ENCODE results near the gene LRRC3B.
"Not testable (repeated sequence)": the region's sequence is repeated elsewhere in the genome, so short reads cannot be mapped to it uniquely, and the experiment has no call there.

The LRRC3B gene, protein sequence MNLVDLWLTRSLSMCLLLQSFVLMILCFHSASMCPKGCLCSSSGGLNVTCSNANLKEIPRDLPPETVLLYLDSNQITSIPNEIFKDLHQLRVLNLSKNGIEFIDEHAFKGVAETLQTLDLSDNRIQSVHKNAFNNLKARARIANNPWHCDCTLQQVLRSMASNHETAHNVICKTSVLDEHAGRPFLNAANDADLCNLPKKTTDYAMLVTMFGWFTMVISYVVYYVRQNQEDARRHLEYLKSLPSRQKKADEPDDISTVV

DNA sequence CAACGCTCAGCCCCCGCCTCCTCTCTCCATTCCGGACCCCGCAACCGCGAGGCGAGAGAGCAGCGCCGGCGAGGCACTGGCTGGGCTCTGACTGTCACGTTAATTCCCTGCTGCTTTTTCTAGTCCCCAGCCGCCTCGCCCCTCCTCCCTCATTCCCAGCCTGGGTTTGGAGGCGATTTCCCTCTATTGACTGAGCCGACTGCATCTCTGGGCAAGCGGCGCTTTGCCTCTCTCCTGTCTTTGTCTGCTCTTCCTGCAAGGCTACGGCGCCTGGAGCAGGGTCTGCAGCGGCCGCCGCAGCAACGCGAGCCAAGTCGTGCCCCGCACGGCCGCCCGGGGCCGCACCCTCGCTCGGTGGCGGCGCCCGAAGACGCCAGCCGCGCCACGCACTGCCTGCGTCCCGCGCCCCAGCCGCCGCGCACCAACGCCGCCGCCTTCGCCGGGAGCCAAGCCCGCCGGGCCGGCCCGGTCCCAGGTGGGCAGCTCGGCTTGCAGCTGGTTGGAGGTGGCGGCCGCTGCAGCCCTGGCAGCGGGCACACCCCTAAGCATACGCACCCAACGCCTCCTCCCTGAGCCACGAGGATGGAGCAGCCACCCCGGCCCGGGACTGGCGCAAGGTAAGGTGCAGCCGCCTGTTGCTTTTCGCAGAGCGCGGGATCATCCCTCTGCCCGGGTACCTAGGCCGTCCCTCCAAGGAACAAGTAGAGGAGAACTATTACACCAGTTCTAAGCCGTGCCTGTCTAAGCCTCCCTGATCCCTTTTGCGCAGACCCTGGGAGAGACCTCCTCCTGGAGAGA lies at the start of gene LRRC3B:
LRRC3B (plus strand) TSS at position 152 of the 798 bp plus-strand sequence. CDS start 86,901 bp downstream, outside the sequence.
- DNase-seq: no peak

DNA sequence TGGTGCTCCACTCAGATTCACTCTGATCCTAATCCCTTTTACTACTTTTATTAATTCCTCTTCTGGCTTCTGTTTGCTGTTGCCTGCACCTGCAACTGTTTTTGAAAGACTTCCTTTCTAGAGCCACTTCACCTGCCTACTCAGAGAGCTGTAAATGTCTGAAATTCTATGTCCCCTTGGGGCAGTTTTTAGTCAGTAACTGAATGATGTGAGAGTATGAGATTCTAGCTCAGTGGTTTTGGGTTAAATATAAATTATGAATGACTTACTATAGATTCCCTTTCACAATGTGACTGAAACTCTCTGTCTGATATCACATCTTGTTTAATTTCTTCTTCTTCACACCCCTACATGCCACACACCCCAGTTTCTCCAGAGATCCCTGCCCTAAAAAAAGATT lies 47.8 kb upstream of the LRRC3B start:
- DNase-seq: no peak

DNA sequence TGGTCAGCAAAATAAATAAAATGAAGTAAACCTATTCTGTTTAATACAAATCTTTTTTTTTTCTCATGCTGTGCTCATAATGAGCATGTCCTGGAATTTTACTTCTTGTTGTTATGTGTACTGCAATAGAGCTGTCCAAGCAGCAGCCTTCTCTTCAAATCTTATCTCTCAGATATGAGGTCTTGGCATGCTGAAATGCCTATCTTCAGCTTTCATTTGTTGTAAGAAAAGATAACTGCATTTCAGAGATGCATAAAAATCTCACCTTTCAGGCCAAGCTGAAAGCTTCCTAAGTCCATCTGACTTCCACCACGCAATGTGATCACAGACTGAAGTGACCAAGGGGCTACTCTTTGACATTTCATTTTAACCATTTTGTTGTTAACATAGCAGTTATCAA lies 43.5 kb upstream of the LRRC3B start:
- no peak for DNase-seq

DNA sequence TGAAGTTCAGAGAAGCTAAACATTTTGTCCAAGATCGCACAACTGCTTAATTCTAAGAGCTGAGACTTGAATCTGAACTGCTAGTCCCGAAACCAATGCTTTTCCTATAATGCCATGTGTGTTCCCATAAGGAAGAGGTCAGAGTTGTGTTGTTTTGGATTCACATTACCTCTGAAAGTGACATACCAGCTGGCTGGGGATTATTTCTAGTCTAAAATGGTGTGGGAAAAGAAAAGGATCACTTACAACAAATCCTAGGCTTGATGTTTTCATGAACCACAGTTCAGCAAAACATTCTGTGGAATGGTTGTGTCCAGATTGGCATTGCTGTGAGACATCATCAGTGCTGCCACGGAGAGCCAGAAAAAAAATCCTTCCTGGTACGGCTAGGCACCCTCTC lies 35.0 kb upstream of the LRRC3B start:
- no peak for DNase-seq

DNA sequence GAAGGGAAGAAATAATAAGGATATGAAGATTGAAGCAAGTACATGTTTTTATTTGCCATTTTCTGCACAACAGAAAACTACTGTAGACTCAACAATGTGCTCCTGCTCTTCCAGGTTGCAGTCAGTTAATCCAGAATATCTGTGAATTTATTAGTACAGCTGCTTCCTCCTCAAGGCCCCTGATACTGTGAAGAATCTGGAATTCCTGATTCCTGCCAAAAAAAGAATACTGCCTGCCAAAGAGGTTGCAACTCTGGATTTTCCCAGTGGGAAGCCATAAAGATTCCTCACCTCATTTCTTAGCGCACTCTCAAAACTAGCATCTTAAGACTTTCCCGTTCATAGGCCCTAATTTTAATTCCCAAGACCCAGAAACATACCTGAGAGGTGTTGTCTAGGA lies 33.6 kb upstream of the LRRC3B start:
- no peak for DNase-seq

DNA sequence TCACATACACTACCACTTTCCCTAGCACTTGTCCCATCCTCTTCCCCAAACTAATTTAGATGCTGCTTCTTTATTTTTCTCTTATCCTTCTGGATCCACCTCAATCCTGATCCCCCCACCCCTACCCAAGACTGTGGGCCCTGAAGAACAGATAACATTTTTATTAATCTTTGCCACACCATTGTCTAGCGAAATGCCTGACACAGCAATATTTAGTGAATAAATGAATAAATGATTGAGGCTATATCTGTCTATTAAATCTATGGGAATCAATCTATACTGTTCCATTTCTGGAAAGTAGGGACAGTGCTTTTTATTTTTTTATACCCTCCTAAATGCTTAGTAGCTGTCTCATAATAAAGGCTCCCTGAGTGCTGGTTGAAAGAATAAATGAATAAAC lies 32.9 kb upstream of the LRRC3B start:
- no peak for DNase-seq

DNA sequence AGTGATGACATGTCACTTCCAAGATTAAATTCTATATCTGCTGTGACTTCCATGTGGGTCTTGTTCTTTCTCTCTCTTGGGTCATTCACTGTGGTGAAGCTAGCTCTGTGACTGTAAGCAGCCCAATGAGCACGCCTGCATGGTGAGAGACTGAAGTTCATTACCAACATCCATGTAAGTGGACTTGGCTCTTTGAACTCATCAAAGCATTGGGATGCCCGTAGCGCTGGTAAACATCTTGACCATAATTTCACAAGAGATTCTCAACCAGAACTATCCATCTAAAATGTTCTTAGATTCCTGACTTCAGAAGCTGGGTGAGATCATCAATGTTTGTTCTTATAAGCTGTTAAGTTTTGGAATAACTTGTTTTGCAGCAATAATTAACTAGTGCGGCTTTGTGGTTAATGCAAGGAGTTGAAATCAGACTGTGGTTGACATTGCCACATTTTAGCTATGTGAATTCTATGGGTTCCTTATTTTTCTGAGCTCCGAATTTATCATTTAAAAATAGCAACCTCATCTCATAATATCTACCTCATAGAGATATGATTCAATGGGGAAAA lies 31.6 kb upstream of the LRRC3B start:
- DNase-seq: no peak

DNA sequence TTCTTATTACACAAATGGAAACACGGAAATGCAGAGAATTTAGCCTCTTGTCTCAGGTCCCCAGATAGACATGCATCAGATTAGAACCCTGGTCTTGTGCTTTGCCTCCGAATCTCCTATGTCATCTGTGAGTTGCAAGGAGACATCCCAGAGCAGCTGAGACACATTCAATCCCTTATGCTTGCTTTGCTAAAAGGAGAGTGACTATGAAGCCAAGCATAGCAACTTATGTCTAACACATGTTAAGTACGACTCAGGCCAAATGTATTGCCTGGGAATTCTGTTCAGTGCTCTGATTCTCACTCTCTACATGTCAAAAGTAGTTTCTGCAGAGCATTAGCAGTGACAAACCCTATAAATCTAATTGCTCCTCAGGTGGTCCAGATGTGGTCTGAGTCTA lies 30.6 kb upstream of the LRRC3B start:
- DNase-seq: no peak

DNA sequence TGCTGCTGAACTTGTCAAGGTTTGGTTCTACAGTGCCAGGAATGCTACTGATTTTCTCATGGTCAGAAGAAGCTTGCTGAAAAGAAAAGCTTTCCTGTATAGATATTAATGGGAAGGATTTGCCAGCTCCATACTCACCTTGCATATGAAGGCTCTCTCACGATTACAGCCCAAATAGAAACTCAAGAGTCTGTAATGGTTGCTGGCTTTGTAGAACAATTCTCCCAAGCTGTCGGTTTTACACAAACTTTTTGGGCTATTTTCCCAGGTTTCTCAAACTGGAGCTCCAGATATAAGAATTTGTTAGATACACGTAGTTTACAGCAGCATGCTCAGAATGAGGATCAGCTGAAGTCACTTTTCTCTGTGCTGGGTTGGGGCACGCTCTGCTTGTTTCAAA lies 30.1 kb upstream of the LRRC3B start:
- no peak for DNase-seq

DNA sequence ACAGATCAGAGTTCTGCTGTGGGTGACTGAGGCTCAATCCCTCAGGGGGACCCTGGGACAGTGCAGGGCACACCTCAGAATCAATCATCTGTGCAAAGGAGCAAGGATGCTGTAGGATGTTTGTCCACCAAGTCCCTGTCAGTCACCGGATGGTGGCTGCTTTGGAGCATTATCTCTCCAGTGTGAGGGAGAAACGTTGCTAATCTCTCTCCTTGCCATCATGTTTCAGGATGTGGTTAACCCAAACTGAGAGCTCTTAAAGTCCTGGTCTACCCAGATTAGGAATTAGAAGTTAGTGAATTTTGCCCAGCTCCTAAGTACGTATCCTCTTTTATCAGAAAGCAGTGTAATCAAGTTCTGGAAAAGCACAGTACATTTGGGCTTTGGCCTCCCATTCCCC lies 26.2 kb upstream of the LRRC3B start:
- DNase-seq: no peak

DNA sequence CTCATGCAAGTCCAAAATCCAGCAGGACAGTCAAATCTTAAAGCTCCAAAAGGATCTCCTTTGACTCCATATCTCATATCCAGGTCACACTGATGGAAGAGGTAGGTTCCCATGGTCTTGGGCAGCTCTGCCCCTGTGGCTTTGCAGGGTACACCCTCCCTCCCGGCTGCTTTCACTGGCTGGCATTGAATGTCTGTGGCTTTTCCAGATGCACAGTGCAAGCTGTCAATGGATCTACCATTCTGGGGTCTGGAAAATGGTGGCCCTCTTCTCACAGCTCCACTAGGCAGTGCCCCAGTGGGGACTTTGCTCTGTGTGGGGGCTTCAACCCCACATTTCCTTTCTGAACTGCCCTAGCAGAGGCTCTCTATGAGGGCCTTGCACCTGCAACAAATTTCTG lies 19.3 kb upstream of the LRRC3B start:
- DNase-seq: not testable (repeated sequence)

DNA sequence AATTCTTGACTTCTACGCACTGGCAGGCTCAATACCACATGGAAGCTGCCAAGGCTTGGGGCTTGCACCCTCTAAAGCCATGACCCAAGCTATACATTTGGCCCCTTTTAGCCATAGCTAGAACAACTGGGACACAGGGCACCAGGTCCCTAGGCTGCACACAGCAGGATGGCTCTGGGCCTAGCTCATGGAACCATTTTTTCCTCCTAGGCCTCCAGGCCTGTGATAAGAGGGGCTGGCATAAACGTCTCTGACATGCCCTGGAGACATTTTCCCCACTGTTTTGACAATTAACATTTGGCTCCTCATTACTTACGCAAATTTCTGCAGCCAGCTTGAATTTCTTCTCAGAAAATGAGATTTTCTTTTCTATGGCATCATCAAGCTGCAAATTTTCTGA lies 18.8 kb upstream of the LRRC3B start:
- not testable (repeated sequence) for DNase-seq

DNA sequence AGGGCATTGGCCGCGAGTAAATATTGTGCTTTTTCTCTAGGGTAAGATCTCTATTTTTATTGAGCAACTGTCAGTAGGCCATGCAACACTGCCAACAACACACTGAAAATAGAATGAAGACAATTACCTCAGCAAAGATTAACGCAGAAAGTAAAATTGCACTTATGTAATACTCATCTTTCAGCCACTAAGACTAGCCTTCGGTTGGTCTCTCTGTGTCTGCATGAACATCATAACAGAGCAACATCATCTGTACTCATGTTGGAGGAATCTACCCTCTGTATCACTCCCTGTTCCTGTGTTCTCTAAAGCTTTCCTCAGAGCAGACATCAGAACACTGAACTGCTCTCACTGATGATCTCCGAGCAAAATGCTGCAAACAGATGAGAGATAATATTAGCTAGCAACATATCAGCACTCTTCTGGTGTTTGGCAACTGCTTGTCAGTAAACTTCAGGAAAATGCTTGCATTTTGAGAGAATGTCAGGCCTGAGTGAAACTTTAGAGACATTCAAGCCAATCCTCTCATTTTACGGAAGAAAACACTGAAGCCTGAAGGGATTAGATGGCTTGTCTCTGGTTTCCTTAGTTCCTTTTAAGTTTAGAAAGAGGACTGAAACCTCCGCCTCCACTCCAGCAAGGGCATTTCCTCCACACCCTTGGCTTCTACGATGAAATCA lies 8.4 kb upstream of the LRRC3B start:
- no peak for DNase-seq

DNA sequence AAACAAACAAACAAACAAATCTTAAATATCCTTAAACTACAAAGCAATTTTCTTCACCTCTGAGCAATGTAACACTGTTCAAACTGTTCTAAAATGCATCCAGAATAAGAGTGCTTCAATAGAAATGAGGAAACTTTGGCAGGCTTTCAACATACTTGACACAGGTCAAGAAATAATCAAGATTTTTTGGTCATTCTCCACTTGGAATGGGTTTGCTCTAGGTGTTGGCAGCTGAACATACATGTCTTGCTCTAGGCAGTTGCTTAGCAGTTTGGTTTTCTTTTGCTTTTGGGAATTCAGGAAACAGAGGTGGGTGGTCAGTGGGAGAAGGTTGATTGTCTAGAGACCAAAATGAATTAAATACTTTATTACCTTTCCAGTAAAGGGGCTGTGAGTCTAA lies 1.4 kb upstream of the LRRC3B start:
- DNase-seq: no peak

DNA sequence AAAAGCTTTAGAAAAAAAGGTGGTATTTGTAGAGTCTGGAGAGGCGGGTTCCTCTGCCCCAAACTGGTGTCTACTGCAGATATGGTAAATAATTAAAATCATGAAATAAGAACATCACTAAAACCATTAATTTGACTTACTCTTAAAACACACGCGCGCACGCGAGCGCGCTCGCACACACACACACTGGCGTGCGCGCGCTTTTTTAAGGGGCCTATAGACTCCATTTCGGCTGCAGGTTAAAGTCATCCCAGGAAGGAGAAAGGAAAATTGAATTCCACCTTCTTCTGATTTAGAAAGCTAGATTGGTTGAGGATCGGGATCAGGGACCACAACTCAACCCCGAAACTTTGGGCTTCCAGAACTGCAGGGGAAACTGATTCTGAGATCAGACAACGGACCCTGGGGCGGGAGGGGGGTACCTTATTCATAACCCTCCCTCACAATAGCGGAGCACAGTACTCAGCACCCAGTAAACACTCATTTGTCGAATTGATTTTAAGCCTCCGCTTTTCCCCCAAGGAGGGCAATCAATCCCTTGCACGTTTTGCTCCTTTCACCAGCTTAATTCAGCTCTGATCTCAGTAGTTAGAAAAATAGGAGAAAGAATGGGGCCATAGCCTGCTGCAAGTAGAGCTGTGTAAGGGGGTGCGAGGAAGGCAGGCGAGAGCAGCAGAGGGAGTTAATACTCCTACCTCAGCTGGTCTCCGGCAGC lies 509 bp upstream of the LRRC3B start:
- DNase-seq: no peak

DNA sequence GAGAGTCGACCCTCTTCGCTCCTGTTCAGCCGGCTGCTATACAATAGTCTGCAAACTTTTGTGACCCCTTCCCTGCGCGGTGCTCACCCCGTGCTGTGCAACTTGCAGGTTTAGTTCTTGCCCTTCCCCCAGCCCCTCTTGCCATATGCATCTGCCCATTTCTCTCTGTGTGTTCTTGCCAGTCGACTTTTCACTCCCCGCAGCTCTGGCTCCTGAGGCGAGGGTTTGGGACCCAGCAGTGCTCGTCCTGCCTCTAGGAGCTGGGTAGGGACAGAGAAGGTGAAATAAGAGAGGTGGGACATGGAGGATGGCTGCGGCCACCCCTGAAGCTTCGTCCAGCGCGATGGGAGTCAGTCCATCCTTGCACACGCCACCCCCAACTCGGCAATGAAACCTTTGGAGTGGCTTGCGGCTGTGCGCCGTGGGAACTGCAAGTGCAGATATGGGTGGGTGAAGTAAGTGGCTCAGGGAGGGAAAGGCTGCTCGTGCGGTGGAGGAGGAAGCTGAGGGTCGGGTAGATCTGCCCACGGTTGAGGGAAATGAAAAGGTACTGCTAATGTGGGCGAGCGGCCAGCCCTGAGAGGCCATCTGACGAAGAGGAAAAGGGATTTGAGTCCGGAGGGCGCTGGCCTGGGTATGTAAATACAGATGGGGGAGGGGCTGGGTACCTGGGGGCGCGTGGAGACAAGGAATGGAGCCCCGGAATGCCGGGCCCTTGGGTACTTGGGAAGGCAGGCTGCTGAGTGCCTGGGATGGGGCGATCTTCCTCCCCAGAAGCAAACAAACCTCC lies 1.0 kb downstream of the LRRC3B start:
- no peak for DNase-seq

DNA sequence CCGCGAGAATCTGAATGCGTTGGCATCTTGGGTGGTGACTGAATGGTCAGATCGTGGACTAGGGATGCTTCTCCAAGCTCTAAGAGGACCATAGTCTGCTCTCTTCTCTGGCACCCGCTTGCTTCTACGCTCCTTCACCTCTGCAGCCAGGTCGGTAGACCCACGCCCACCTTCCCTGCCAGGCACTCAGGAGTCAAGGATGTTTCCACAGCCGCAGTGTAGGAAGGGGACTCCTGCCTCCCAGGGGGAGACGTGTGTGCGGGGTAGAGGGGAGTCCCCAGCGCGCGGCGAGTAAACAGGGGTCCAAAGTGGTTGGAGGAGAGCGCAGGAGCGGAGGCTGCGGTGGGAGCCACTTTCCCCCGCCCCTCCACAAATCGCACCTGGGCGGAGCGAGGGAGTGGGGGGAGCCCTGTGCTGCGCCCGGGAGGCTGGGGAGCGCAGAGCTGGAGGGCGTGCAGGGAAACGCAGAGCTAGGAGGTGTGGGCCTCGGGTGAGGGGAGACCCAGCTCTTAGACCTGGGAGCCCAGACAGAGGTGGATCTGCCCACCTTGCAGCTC lies 1.7 kb downstream of the LRRC3B start:
- DNase-seq: no peak

DNA sequence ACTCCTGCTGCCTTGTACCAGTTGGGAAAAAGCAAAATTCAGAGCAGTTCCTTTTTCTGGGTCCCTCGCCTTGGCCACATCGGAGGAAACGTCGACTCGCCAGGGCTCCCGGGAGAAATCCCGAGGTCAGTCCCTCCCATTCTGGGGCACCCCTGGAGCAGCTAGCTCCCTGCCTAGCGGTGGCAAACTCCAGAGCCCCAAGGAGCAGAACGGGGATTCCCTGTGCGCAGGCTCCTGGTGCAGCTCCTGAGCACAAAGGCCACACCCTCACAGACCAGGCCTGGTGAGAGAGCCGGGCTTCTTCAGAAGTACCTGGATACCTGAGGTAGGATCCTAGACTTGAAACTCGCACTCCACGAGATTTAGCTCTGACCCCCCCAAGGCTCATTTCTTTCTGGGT lies 2.6 kb downstream of the LRRC3B start:
- no peak for DNase-seq

DNA sequence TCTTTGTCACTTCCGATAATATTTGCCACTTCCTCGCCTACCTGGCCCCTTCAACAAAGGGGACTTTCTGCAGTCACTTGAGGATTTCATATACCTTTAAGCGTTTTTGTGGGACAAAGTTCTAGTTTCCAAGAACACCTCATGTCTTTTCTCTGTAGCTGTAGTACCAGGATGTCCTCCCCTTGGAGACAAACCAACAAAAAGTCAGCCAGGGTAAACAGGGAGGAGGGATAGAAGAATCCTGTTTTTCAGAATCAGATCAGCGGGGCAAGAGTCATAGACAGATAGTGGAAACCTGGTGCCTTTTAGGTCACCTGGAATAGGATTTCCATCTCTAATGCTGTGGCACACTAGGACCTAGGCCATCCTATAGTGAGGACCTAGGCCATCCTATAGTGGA lies 4.5 kb downstream of the LRRC3B start:
- DNase-seq: no peak

DNA sequence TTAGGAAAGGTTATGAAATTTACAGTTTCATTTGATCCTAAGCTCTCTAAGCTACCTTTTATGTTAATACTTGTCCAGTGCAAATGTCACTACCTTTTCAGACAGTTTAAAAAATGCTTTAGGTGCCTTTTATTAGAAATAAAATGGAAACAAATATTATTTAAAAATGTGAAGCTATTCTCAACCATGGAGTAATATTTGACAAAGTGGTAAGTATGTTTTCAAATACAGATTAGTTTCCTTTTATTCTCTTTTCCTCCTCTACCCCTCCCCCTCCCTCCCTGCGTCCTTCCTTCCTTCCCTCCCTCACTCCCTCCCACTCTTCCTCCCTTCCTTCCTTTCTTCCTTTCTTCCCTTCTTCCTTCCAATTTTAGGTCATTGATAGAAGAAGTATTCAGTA lies 6.3 kb downstream of the LRRC3B start:
- DNase-seq: no peak

DNA sequence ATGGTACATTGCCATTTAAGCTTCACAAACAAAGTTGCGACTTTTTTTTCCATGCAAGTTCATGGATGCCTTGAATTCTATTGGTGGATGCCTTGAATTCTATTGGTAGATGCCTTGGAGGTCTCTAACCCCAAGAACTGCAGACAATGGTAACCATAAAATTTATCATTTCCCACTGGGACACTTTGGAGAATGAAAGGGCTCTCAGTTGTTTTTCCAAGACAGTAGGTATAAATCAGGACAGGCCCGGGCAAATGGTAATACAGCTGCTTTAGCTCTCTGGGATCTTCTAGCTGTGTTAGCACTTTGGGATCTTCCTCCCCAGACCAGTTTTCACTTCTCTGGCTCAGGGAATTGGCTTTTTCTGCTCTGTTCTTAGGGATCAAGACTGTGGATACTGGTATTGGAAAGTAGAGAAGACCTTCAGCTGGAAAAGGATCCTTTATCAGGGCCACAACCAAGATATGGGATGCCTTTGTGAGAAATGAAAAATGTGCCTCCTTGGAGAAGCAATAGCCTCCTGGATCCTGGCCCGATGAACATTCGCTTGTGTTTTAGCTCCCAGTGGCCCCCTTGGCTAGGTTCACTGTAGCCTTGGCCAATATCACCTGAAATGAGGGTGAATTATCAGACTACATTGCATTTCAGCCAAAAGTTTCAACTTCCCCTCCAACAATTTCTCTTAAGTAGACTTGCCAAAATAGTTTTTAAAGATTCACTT lies 8.3 kb downstream of the LRRC3B start:
- DNase-seq: no peak
